Right lobe of liver (tissue), 6 donors: ENCODE results near the gene PSMD5. TPM values are rescaled to one million over a fixed set of nuclear protein-coding genes. Genes with fewer than 3 reads are reported as not detected.
"Not testable (repeated sequence)": the region's sequence is repeated elsewhere in the genome, so short reads cannot be mapped to it uniquely, and the experiment has no call there.

Experiments used
- ATAC-seq, 4 donors: fragments of 200-7000 bp; cut with Tn5 transposase; one replicate each; pipeline ENCODE4 v1.9.1; 2020; ENCODE audit warnings: mild to moderate bottlenecking in 4 of 4, moderate library complexity in 4 of 4
- DNase-seq, 3 donors: peaks; one replicate each; pipeline ENCODE4 v3.0.0-alpha.2; 2020
- H3K27ac ChIP-seq, 3 donors: fragments of 200-600 bp; one replicate each; pipeline ENCODE4 v1.8.0; 2022
- H3K27me3 ChIP-seq, 2 donors: fragments of 200-600 bp; one replicate each; pipeline ENCODE4 v1.8.0; 2022
- H3K36me3 ChIP-seq, 4 donors: fragments of 200-600 bp; sonication (generic) in 1 of 4; one replicate each; pipeline versions ENCODE4 v1.5.1 to v1.8.0; 2017 to 2022; ENCODE audit warnings: control low read depth in 1 of 4
- H3K4me1 ChIP-seq, 4 donors: fragments of 200-600 bp; sonication (generic) in 1 of 4; one replicate each; pipeline versions ENCODE4 v1.5.1 to v1.8.0; 2017 to 2022; ENCODE audit warnings: control low read depth in 1 of 4
- H3K4me3 ChIP-seq, 3 donors: fragments of 200-600 bp; one replicate each; pipeline ENCODE4 v1.8.0; 2022
- H3K9me3 ChIP-seq, 4 donors: fragments of 200-600 bp; sonication (generic) in 1 of 4; one replicate each; pipeline versions ENCODE4 v1.5.1 to v1.8.0; 2017 to 2022; ENCODE audit warnings: control low read depth in 1 of 4
- POLR2A ChIP-seq: fragments of 450-650 bp; IDR thresholded peaks from one replicate; pipeline ENCODE4 v1.6.1; 2017; ENCODE audit warnings: antibody characterized with exemption, mild to moderate bottlenecking
- WGBS: methylation state at CpG from one replicate; pipeline ENCODE4 v1.1.6; 2018; ENCODE audit warnings: low coverage, low lambda C conversion rate; ENCODE audit not compliant: insufficient coverage; ENCODE audit errors: missing lambda C conversion rate; 5-methylcytosine and 5-hydroxymethylcytosine counted together
- intact Hi-C, 2 donors: fragments of 100-400 bp; cut with DNase I; formaldehyde crosslinking; loops; one replicate each; pipeline versions ENCODE4 v1.11.2 to v1.14.1; 2022
- total RNA-seq, 6 experiments: library from RNA; depleted of rRNA in 2 of 6; stranded (reverse); fragments of >200 nt in 2 of 6; fragmentation: NEBNext Ultra II Directional in 3 of 6; extraction: Animal tissue kit (Norgen Biotek cat#: 25700) in 3 of 6; gene quantifications; one replicate each; pipeline versions ENCODE4 v1.1.0 to v1.2.4, GENCODE V29; 2016 to 2023
- TF ChIP-seq, protein P1 (sequence below), 4 donors: fragments of 200-600 bp in 3 of 4; fragments of 450-650 bp in 1 of 4; IDR thresholded peaks; one replicate each; pipeline versions ENCODE4 v1.5.1 to v1.8.0; 2016 to 2022; ENCODE audit warnings: antibody characterized with exemption in 4 of 4, mild to moderate bottlenecking in 2 of 4
- donor health status: DM: no; HTN: yes; CAD: no.
- donor health status: DM: no; HTN: no; CAD: no.
- donor health status: DM: no; HTN: no; CAD: no.
- donor health status: DM: no; HTN: yes; CAD: no.
- donor health status: DM: no; HTN: yes; CAD: no.

The PSMD5 gene
- total RNA-seq, 6 experiments from 2014 or later = 14.1 to 29.2 (median 21.5) TPM

- Histone ChIP-seq H3K4me3 (no peak overlapping the region), H3K9me3 (no peaks in the 10 kb centered on the region), H3K27me3 (no peaks in the 10 kb centered on the region), H3K4me1 (peaks cover 0 to 5% (median 0%) of the 10 kb centered on the region in 4 donors), H3K36me3 (peaks cover 0 to 52% (median 9%) of the 10 kb centered on the region in 4 donors), H3K27ac (no peak overlapping the region)
- 88% methylated on average over 1 of the region's 1 CpG for WGBS
- TF ChIP-seq POLR2A = no peak
- TF ChIP-seq, protein P1, sequence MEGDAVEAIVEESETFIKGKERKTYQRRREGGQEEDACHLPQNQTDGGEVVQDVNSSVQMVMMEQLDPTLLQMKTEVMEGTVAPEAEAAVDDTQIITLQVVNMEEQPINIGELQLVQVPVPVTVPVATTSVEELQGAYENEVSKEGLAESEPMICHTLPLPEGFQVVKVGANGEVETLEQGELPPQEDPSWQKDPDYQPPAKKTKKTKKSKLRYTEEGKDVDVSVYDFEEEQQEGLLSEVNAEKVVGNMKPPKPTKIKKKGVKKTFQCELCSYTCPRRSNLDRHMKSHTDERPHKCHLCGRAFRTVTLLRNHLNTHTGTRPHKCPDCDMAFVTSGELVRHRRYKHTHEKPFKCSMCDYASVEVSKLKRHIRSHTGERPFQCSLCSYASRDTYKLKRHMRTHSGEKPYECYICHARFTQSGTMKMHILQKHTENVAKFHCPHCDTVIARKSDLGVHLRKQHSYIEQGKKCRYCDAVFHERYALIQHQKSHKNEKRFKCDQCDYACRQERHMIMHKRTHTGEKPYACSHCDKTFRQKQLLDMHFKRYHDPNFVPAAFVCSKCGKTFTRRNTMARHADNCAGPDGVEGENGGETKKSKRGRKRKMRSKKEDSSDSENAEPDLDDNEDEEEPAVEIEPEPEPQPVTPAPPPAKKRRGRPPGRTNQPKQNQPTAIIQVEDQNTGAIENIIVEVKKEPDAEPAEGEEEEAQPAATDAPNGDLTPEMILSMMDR (IDR thresholded peaks at IDR 0.05) = no peak
- intact Hi-C loops = no loop called here
- DNase-seq (no peak), ATAC-seq (no peak)
Observed at GRCh38 chr9:120818595-120818994, 24.1 kb downstream of the PSMD5 start.

DNA sequence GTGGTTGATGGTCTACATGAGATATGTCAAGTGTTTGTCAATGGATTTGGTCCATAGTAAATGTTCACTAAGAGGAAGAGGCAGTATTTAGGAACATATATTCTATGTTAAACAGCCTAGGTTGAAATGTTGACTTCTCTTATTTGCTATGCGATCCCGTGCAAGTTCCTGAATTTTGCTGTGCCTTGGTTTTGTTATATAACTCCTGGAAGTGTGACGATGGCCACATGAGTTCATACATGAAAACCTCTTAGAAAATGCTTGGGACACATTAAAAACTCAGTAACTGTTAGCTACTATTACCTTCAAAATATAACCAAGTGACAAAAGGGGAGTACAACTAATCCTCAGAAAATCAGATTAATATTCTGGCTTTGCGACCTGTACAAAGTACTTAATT is 27.6 kb downstream of the PSMD5 start:
- peaks cover 0 to 26% (median 5%) of the 10 kb centered on the region in 4 donors for H3K36me3 ChIP-seq
- H3K27ac ChIP-seq = no peak overlapping the region
- ATAC-seq (no peak), DNase-seq (no peak)
- intact Hi-C loops = no loop called here
- TF ChIP-seq, protein P1 (IDR thresholded peaks at IDR 0.05) = no peak
- no peak for TF ChIP-seq POLR2A
- no peak overlapping the region for H3K4me3 ChIP-seq
- no peaks in the 10 kb centered on the region for H3K9me3 ChIP-seq
- no peaks in the 10 kb centered on the region for H3K27me3 ChIP-seq
- no peaks in the 10 kb centered on the region for H3K4me1 ChIP-seq
- 79% methylated on average over 4 of the region's 4 CpGs for WGBS

DNA sequence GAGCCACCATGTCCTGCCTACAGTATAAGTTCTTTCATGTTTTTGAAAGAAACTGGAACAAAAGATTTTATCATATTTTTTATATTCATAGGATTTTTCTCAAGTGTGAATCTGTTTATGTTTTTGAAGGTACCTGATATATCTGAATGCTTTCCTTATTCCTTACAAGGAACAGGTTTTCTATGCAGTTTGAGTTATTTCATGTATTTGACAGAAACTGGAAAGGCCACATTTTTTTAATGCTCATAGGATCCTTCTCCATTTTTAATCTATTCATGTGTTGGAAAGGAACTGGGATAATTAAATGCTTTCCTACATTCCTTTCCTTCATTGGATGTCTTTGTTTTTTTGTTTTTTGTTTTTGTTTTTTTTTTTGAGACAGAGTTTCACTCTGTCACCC is 33.8 kb downstream of the PSMD5 start:
- intact Hi-C loops = no loop called here
- no peak for ATAC-seq
- peaks cover 0 to 2% (median 0%) of the 10 kb centered on the region in 4 donors for H3K36me3 ChIP-seq
- no peaks in the 10 kb centered on the region for H3K27me3 ChIP-seq
- no peak overlapping the region for H3K27ac ChIP-seq
- no peak for TF ChIP-seq POLR2A
- TF ChIP-seq, protein P1 (IDR thresholded peaks at IDR 0.05) = no peak
- H3K4me3 ChIP-seq = no peak overlapping the region
- no peaks in the 10 kb centered on the region for H3K9me3 ChIP-seq
- no peaks in the 10 kb centered on the region for H3K4me1 ChIP-seq
- DNase-seq = no peak

GRCh38 chr9:120807607-120808379 is 34.9 kb downstream of the PSMD5 start:
- Histone ChIP-seq H3K4me3 (no peak overlapping the region), H3K27me3 (no peaks in the 10 kb centered on the region), H3K27ac (no peak overlapping the region), H3K36me3 (peaks cover 0 to 2% (median 0%) of the 10 kb centered on the region in 4 donors), H3K9me3 (no peaks in the 10 kb centered on the region), H3K4me1 (no peaks in the 10 kb centered on the region)
- intact Hi-C loops = no loop called here
- DNase-seq = no peak
- no peak for ATAC-seq
- no peak for TF ChIP-seq POLR2A
- TF ChIP-seq, protein P1 (IDR thresholded peaks at IDR 0.05) = no peak

- H3K4me3 ChIP-seq, H3K27me3 ChIP-seq, H3K36me3 ChIP-seq, ATAC-seq, H3K27ac ChIP-seq, H3K9me3 ChIP-seq, intact Hi-C loops, DNase-seq, H3K4me1 ChIP-seq: not testable (repeated sequence)
- 57% methylated on average over 3 of the region's 3 CpGs for WGBS
Observed at GRCh38 chr9:120804784-120805363, 37.8 kb downstream of the PSMD5 start.
